Measurements from ENCODE around the gene PRDX6.
"Not testable (repeated sequence)": the region's sequence is repeated elsewhere in the genome, so short reads cannot be mapped to it uniquely, and the experiment has no call there.

The PRDX6 gene

DNA sequence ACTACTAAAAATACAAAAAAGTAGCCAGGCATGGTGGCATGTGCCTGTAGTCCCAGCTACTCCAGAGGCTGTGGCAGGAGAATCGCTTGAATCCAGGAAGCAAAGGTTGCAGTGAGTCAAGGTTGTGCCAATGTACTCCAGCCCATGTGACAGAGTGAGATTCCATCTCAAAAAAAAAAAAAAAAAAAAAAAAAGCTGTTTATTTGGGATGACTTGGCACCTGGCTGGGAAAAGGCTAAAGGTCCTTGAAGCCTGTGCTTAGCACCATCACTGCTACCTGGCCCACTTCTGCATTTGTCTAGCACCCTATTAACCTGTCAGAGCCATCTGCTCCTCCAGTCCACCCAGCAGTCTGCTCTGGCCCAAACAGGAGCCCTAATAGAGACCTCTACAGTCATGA lies 25.0 kb downstream of the PRDX6 start:
- no peak for DNase-seq

DNA sequence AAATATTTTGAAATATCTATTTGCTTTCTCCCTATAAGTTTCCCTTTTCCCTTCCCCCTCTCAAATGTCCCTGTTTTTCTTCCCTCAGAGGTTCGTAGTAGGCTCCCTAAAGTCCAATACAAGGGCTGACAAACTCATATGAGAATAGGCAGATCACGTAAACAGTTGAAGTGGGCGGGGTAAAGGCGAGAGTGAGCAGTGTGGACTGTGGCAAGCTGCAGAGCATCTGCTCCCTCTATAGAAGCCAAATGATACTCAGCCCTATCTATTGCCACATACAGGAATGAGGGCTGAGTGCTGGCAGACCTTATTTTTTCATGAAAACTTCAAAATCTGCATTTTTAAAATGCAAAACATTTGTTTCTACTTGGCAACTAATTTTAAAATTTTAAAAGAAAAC lies 26.3 kb downstream of the PRDX6 start:
- DNase-seq = peak; percentile 37

DNA sequence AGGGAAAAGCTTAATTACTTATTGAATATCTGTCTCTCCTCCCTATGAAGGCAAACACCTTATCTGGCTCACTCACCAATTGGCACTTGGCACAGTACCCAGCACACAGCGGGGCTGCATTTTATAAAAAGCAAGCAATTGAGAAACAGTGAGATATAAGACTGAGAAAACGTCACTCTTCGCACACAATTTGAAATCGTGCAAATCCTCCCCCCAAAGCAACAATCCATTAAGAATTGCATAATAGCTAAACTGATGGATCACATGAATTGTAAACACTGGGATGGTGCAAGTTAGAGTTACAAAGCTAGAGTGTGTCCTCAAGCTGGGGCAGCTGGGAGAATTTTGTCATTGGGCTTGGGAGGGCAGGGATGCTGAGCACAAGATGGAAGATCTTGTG lies 27.1 kb downstream of the PRDX6 start:
- DNase-seq = no peak

DNA sequence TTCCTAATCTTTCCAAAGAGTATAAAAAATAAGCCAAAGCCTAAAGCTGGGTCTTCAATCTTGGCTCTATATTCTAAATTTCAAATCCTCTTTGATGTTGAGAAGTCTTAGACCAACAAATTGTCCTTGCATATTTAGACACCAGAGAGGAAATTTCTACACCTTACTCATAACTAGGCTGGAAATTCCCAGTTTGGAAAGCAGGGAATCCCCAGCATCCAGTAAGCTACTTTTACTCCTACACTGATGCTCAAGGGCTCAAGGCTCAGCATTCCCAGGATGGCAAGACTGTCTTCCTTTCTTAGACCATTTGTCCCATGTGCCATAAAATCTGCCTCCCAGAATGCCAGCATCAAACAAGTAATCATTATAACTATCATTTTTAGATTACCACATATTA lies 28.3 kb downstream of the PRDX6 start:
- no peak for DNase-seq

DNA sequence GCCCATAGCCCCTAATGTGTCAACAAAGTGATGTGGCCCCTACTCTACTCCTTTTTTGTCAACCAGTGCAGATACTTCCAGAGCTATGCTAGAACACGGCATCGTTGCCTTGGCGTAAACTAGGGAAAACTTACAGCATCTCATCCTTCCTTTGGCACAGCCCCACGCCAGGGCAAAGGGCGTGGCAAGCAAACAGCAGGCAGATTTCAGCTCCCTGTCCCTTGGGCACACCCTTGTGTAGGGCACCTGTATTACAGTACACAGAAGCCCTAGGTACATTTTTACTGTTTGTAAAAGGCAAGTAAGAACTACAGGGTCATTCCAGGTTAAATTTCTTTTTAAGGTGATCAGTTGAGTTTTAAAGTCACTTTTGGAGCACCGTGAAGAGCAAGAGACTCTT lies 29.3 kb downstream of the PRDX6 start:
- DNase-seq = no peak

DNA sequence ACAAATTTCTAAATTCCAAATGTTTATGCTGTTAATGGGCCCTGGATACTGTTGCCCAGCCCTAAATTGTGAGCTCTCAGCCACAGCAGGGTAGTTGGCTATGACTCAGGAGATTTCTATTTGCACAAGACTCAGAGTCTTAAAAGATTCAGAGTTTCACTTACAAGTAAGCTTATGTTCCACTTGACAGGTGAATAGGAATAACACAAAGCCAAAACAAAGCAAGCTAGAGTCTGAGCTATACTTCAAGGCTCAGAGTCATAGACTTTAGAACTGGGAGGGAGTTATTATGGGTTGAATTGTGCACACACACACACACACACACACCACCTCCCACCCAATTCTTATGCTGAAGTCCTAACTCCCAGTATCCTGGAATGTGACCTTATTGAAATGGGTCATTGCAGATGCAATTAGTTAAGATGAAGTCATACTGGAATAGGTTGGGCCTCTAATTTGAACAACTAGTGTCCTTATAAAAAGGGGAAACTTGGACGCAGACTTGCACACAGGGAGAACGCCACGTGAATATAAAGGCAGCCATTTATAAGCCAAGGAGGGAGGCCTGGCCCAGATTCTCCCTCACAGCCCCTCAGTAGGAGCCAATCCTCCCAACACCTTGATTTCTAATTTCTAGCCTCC lies 30.2 kb downstream of the PRDX6 start:
- peak; percentile 83 for DNase-seq

DNA sequence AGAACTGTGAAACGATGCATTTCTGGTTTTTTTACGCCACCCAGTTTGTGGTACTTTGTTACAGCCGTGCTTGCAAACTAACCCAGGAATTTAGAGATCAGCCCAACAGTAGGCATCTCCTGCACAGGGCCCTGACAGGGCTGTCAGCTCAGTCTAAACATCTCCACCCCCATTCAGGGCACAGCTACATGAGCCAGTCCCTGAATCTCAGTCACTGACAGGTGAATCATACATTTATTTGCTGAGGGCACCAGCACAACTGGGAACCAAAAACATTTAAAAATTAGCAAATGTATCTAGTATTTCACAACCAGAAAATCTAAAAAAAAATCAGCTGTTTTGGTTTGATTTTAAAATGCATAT lies 30.7 kb downstream of the PRDX6 start:
- DNase-seq = peak; percentile 33

DNA sequence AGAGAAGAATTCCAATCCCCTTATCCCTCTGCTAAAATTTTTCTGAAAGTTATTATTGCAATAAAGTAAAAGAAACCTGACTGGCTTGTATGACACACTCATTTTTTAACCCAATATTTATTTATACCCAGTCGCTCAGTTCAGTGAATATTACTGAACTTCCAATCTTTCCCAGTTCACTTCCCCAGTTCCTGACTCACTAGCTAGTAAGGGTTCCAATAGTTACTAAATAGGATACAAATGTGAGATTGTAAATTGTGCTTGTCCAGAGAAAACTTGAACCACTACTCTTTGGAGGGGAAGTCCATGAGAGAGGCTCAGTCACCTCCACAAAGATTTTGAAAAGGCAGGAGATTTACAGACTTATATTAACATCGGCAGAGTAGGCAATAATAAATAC lies 31.4 kb downstream of the PRDX6 start:
- no peak for DNase-seq

DNA sequence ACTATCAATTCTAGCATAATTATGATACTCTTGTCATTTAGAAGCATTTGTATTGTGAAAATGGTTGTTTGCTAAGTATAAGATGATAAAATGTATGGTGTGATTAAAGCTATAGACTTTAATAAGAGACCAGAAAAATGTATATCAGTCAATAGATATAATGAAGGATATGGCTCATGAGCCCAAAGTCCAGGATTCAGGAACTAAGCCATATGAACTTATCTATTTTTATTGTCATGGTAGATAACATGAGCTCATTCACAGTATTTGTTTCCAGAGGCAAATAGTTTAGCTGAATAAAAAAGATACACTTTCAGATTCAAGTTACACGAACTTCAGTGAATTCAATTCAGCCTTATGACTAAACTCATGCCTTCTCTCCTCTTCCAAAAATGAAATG lies 32.7 kb downstream of the PRDX6 start:
- DNase-seq = no peak

DNA sequence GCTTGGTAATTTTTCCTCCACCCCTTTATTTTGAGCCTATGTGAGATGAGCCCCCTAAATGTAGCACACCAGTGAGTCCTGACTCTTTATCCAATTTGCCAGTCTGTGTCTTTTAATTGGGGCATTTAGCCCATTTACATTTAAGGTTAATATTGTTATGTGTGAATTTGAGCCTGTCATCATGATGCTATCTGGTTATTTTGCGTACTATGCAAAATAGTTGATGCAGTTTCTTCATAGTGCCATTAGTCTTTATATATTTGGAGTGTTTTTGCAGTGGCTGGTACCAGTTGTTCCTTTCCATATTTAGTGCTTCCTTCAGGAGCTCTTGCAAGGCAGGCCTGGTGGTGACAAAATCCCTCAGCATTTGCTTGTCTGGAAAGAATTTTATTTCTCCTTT lies 37.4 kb downstream of the PRDX6 start:
- DNase-seq = not testable (repeated sequence)

DNA sequence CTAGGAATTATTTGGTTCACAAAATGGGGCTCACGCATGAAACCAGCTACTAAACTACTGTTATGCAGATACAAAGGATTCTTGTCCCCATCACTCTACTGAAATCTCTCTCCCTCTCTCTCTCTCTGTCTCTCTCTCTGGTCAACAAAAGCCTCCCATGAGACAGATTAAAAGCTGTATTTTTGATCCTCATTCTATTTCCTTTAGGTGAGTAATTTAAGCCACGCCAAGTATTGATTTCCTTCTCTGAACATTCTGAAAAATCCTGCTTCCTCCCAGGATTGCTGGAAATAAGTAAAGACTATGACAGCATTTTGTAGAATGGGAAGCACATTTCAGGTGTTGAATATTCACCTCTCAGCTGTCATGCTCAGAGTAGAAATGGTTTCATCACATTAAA lies 43.7 kb downstream of the PRDX6 start:
- DNase-seq = no peak

DNA sequence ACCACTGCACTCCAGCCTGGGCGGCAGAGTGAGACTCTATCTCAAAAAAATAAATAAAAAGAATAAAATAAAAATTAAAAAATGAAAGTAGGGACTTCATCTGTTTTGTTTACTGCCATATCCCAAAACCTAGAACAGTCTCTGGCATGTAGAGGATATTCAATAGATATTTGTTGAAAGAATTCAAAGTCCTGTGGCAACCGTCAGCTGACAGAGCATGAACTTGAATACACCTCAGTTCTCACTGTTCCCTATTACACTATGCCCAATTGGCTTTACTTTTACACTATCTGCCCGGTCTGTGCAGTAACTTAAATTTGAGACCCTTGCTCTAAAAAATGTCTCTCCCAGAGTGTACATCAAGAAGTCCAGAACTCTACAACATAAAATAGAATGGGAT lies 46.2 kb downstream of the PRDX6 start:
- no peak for DNase-seq

DNA sequence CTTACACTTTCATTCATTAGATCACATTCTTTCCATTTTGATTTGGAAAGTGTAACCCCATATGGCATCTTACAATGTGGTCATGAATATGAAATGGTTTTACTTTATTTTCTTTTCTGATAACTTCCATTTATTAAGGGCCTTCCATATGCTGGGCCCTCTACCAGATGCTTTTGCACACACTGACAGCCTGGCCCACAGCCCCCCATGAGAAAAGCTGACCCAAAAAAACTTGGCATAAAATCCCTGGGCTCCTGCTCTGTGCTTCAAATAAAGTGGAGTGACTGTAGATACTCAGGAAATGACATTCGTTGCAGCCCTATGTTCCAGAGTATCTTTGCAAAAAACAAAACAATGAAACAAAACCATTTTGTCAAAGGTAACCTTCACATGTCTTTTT lies 48.8 kb downstream of the PRDX6 start:
- DNase-seq = no peak

DNA sequence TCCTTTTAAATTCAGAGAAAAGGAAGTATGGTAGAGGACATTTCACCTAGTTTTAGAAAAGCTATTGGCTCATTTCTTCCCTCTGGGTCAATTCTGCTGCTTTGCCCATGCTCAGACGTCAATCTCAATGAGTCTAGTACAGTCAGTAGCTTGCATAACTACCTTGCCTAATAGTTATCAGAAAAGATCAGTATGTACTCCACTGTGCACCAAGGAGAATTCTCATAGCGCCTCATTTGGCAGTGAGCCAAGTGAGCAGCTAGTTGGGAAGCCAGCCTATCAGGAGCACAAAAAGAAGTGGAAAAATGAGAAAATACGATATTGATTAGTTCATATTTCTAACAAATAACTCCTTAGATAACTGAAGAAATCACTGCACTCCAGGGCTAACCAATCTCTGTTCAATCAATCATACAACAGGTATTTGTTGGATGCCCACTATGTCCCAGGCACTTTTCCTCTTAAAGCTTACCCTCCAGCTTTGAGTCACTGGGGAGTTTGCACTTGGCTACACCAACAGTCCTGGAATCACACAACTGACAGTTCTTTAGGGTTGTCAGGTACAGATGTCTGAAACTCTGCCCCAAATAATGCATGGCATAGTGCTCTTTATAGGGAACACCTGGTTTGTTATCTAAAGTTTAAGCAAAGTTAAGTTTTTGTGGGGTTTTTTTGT lies 50.2 kb downstream of the PRDX6 start:
- DNase-seq = peak; percentile 12

DNA sequence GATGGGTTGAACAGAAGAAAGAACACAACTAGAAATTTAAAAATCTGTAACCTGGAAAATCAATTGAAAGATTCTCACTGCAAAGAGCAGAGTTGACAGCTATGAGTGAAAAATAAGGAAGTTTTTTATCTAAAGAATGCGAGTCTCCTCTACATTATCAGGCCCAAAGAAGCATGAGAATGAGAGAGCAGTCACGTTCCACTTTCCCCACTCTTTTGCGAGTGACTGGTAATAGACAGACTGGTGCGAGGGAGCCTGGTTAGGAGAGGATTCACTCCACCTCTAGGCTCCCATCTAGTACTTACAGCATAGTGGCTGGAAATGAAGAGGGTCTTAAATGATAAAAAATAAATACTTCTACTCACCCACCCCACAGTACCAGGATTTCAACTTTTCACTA lies 52.0 kb downstream of the PRDX6 start:
- DNase-seq = no peak

DNA sequence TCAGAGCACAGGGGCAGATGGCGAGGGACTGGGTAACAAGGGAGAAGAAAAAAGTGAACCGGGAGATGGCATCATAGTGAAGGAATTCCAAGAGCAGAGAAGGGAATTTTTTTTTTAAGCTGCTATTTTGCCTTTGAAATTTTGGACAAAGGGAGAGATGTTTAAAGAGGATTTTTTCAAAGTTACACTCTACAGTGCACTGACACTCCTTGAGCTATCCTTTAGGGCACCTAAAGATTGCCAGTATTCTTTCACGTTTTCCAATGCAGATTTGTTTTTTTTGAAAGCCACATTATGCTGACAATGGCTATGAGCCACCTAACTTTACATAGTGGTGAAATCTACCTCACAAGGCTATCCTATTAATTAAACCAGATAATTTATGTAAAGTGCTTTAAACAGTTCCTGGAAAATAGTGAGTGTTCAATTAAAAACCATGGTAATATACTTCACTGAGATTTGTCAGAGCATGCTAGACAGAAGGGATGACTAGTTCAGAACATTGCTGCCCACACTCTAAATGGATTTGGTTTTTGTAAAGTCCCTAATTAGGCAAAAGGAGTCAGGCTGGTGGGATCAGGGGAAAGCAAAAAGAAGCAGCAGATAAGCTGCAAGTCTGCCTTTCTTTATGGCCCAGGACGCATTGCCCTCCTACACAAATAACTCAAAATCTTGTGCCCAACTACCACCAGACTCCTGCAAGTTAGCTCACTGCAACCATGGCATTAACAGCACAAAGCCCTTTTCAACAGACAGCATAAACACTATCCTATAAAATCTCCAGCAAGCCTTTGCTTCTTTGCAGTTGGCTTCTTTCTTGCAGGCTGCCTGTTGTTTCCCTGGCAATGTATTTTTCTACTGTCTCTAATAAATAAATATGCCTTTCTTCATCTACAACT lies 53.9 kb downstream of the PRDX6 start:
- DNase-seq = no peak

DNA sequence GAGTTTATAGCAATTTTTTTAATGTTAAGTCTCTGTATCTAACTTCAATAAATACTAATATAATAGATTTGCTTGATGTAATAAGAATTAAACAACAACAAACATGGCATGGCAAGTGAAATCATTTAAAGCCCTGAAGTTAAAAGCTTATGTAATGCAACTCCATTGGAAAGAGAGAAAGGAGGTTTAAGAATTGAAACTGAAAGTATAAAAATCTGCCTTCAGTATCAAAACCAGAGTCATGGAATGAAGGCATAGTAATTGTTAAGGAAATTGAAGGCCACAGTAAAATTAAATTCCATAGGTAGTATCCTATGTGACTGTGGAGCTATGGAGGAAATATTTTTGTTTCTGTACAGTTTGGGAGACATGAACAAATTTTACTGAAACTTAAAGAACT lies 55.1 kb downstream of the PRDX6 start:
- DNase-seq = no peak

DNA sequence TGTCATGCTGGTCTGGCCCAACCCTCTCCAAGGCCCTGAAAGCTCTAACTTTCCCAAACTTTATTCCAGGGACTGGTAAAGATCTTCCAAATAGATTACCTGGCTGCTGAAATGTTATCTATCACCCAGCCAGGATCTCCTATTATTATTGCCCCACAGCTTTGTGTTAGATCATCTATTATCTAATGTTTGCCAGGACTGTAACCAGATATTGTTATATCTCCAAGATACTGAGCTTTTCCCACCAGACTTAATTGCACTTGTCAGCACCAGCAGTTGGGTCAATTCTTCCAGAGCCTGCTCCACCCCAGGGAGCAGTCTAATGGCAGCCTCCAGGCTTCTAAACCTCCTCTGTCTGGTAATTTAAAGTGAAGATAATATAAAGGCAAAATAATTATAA lies 59.1 kb downstream of the PRDX6 start:
- no peak for DNase-seq
